Stimulated activated CD4-positive, alpha-beta T cell treated with anti-CD3 and anti-CD28 coated beads, Interleukin-12 subunit alpha, Interleukin-12 subunit beta, amount 100 ng/mL, for 24 hours (primary cell): Measurements from ENCODE around the gene ZBTB39.
"Not testable (repeated sequence)": the region's sequence is repeated elsewhere in the genome, so short reads cannot be mapped to it uniquely, and the experiment has no call there.

ENCODE experiments used
- DNase-seq, 2 experiments: peaks; one replicate each; pipeline ENCODE4 v3.0.0-alpha.2; 2020; ENCODE audit warnings: low read depth in 2 of 2

ZBTB39 gene, protein sequence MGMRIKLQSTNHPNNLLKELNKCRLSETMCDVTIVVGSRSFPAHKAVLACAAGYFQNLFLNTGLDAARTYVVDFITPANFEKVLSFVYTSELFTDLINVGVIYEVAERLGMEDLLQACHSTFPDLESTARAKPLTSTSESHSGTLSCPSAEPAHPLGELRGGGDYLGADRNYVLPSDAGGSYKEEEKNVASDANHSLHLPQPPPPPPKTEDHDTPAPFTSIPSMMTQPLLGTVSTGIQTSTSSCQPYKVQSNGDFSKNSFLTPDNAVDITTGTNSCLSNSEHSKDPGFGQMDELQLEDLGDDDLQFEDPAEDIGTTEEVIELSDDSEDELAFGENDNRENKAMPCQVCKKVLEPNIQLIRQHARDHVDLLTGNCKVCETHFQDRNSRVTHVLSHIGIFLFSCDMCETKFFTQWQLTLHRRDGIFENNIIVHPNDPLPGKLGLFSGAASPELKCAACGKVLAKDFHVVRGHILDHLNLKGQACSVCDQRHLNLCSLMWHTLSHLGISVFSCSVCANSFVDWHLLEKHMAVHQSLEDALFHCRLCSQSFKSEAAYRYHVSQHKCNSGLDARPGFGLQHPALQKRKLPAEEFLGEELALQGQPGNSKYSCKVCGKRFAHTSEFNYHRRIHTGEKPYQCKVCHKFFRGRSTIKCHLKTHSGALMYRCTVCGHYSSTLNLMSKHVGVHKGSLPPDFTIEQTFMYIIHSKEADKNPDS

GRCh38 chr12:57005980-57006808, at the start of gene ZBTB39:
TSS of gene ZBTB39 (minus strand) at chr12:57006546. CDS start at chr12:57004917, 1,629 bp downstream.
- DNase-seq: peak in 1 of 2 experiments; percentile 50

GRCh38 chr12:57055824-57056223, 49.5 kb upstream of the ZBTB39 start:
- DNase-seq: no peak

DNA sequence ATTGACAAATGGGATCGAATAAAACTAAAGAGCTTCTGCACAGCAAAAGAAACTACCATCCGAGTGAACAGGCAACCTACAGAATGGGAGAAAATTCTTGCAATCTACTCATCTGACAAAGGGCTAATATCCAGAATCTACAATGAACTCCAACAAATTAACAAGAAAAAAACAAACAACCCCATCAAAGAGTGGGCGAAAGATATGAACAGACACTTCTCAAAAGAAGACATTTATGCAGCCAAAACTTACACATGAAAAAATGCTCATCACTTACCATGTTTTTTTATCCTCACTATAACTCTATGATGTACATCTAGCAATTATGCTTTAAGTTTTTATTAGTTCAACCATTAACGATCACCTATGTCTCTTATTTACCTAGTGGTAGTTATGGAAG, 47.6 kb upstream of the ZBTB39 start:
- not testable (repeated sequence) for DNase-seq

GRCh38 chr12:57053146-57053545, 46.8 kb upstream of the ZBTB39 start:
- DNase-seq: not testable (repeated sequence)

- DNase-seq: no peak
Observed at GRCh38 chr12:57051011-57051410, 44.7 kb upstream of the ZBTB39 start.

DNA sequence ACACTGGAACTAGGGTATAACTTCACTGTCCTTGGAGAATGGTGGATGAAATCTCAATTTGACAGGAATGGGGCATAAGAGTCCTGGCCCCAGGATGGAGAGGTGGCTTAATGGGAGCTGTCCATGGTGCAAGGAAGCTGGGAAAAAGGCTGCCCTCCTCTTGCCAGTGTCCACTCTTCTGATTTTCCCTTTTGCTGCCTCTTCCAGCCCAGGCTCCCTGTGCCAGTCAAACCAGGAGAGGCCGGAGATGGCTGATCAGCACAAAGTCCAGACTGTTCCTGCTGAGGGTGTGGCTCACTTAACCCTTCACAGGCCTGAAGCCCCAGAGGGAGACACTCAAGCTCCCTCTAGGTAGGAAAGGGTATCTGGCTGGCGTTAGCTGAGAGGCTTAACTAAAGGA, 43.5 kb upstream of the ZBTB39 start, which contains the start of gene MYO1A:
MYO1A (minus strand) TSS at position 240 of the 400 bp plus-strand sequence. CDS start 1,806 bp downstream, outside the sequence.
- DNase-seq: no peak

DNA sequence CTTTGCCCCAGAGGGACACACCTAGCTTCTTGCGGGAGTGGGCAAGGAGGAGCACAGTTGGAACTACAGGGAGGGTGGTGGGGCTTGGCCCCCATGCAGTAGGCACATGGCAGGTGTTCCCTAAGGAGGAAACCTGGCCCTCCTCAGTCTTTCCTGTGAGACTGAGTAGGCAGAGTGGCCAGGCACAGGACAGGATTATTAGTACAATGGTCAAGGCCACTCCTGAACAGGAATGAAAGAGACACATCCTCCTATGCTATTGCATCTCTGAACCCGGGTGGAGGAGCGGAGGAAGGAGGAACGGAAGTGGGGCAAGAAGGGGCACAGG, 42.7 kb upstream of the ZBTB39 start:
- no peak for DNase-seq

DNA sequence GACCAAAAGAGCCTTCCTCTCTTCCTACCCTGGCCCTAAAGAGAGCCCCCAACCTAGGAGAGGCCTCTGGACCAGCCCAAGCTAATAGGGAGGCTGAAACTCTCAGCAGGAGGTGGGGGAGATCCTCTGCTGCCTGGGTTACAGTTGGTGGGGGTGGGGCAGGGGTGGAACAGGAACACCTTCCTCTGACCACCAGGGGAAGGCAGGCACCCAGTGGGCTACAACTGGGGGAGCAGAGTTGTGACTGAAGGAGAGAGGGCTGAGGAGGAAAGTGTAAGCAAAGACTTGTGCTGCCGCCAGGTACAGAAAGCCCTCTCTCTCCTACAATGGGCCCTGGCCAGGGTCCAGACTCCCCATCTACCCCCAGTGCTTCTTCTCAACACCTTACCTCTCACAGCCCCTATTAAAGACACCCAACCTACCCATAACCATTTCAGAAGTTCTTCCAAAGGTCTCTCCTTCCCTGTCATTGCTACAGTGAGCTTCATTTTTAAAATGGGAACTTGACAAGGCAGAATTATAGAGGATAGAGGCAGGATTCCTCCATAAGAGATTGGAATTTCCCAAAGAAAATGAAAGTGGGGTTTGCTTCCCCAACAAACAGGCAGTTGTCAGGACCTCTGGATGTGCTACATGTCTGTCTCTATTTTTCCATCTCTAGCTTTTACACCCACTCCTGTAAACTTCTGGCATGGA, 42.2 kb upstream of the ZBTB39 start:
- no peak for DNase-seq

GRCh38 chr12:57047981-57048380, 41.6 kb upstream of the ZBTB39 start:
- no peak for DNase-seq

GRCh38 chr12:57046947-57047890, 40.9 kb upstream of the ZBTB39 start:
- peak in 1 of 2 experiments; percentile 38 for DNase-seq

DNA sequence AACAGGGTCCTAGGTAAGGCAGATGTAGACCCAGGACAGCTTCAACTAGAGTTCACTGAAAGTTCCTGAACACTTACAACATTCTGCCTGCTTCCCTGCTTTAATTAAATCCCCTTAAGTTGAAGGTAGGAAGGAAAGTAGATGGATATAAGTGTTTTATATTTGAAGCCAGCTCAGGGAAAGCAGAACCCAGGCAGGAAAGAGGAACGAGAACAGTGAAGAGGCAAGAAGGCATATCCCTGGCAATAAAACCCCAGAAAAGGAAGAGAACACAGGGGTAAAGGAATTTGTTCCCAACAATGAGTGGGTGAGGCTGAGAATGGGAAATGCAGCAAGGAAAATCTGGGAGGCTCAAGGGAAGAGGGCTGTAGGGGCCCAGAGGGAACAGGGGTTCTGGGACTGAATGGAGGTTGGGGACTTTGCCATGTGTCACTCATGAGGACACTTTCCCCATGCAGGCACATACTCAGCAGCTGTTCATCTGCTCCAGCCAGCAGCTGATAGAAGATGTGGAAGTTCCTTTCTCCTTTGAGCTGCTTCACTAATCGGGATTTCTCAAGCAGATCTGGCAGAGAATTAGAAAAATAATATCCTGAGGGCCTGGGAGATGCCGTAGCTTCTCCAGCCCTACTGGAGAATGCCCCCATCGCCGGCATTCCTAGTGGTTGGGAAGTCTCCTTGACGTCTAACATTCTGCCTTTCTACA, 39.9 kb upstream of the ZBTB39 start:
- DNase-seq: no peak

DNA sequence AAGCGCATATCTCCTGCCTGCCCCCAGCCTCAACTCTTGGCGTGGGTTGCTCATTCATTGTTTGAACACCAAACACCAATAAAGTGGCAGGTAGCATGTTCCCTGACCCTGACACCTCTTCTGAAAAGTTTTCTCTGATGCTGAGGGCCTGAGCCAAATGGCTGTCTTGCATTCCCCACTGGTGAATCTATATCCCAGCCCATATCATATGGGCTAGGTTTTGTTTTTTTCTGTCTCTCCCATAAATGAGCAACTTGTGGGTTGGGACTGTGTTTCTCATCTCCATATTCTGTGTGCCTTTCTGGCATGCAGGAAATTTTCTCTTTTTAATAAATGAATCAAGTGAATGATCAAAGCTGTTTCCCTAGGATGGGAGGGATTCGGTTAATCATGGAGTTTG, 38.5 kb upstream of the ZBTB39 start:
- no peak for DNase-seq

GRCh38 chr12:57044468-57044867, 38.1 kb upstream of the ZBTB39 start:
- DNase-seq: no peak

DNA sequence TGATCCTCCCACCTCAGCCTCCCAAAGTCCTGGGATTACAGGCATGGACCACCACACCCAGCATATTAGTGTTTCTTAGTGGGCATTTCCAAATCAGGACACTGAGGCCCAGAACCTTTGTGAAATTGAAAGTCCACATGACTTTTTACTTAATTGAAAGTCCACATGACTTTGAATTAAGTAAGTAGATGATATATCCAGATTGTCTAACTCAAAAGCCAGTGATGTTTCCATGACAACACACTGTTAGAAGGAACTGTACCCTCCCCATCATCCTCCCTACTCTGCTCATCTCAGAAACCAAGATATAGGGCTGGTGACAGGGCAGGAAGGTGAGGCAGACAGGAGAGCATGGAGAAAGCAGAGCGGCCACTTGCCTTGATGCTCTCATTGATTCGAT, 36.3 kb upstream of the ZBTB39 start:
- no peak for DNase-seq

- DNase-seq: no peak
Observed at GRCh38 chr12:57040750-57041149, 34.4 kb upstream of the ZBTB39 start.

DNA sequence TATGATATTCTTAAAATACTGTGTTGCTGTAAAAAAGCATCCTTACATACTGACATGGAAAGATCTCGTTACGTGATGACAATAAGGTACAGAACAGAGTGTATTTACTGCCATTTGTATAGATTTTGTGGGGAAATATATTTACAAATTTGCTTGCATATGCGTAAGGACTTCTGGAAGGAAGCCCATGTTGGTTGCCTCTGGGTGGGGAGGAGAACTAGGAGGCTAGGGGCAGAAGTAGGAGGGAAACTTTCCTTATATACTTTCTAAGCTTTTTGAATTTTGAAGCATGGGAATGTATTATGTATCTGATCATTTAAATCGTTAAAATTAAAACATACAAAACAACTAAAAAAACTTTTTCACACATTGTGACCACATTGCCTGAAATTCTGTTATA, 33.9 kb upstream of the ZBTB39 start:
- DNase-seq: no peak

DNA sequence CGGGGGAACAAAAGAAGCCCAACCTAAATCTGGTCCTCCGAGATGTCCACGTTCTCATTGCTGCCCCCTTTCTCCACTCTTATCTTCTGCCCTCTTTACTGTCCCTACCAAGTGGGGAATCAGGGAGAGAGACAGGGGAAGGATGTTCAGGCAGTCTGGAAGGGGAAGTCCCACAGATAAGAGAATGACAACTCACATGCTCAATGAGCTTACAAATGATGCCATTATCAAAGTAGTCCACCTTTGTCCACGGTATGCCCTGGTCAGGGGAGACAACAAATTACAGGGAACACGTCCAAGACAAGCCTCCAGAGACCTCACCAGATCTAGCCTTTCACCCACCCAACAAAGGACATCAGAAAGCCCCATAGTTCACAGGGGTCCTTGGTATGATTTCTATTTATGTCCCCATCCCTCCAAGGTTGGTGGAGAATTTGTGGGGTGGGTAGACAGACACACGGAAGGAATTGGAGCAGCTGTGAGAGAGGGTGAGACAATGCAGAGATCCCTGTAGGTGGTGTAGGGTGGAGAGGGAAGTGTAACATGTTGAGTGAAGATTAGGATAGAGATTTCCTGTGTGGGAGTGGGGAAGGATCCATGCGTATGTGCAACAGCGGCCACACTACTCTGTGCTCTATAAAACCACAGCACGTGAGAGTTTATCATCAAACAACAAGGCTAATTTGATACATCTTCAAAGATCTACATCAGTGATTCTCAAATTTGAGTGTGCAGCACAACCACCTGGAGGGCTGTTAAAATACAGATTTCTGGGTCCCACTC, 32.9 kb upstream of the ZBTB39 start:
- DNase-seq: no peak

DNA sequence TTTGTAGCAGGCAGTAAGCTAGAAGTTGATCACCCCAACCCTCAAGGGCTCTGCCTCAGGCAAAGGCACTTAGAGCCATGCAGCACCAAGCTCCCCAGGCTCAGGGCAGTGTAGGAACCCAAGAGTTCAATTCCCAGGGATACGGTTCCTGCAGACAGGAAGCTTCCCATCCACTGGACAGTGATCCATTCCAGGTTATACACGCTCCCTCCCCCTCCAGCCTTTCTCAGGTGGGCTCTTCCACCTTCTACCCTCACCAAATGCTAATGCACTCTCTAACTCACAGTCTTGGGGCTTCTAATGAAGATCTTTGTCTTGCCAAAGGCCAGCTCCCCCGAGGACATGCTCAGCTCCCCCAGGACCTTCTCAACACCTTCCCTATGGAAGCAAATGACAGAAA, 30.9 kb upstream of the ZBTB39 start:
- no peak for DNase-seq

DNA sequence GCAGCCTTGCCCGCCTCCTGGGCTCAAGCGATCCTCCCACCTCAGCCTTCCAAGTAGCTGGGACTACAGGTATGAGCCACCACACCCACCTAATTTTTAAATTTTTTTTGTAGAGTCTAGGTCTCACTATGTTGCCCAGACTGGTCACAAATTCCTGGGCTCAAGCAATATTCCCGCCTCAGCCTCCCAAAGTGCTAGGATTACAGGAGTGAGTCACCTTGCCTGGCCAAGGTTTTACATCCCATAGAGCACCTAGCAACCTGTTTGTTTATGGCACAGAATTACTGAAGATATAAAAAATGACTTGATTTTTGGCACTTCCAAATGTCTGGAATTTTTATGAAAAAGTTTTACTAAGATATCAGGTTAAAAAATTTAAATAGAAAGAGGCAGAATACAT, 27.1 kb upstream of the ZBTB39 start:
- DNase-seq: no peak
